ENCODE results near the gene OR1I1.

- TF ChIP-seq EZH2phosphoT487 (IDR thresholded peaks at IDR 0.05; ENCODE audit: low read depth, severe bottlenecking, unreplicated experiment) (no peak), EZH2 (IDR thresholded peaks at IDR 0.05; ENCODE audit: borderline replicate concordance) (no peak)
- TF ChIP-seq, protein P1, sequence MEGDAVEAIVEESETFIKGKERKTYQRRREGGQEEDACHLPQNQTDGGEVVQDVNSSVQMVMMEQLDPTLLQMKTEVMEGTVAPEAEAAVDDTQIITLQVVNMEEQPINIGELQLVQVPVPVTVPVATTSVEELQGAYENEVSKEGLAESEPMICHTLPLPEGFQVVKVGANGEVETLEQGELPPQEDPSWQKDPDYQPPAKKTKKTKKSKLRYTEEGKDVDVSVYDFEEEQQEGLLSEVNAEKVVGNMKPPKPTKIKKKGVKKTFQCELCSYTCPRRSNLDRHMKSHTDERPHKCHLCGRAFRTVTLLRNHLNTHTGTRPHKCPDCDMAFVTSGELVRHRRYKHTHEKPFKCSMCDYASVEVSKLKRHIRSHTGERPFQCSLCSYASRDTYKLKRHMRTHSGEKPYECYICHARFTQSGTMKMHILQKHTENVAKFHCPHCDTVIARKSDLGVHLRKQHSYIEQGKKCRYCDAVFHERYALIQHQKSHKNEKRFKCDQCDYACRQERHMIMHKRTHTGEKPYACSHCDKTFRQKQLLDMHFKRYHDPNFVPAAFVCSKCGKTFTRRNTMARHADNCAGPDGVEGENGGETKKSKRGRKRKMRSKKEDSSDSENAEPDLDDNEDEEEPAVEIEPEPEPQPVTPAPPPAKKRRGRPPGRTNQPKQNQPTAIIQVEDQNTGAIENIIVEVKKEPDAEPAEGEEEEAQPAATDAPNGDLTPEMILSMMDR (IDR thresholded peaks at IDR 0.05; ENCODE audit: poor library complexity) = no peak
Observed at GRCh38 chr19:15105044-15105443, 23.0 kb downstream of the OR1I1 start.

Measured in hepatocyte (in vitro differentiated cells).